Right atrium auricular region (tissue), 2 donors: ENCODE measurements around the gene CYB5B. TPM values are rescaled to one million over a fixed set of nuclear protein-coding genes. Genes with fewer than 3 reads are reported as not detected.

Experiments
- DNase-seq: peaks from one replicate; pipeline ENCODE4 v3.0.0-alpha.2; 2019; ENCODE audit warnings: low spot score
- H3K27ac ChIP-seq, 2 donors: fragments of 200-600 bp; sonication (generic); 1 replicate in 1 of 2; 2 replicates in 1 of 2; pipeline ENCODE4 v1.5.1; 2016 to 2019
- H3K27me3 ChIP-seq, 2 donors: fragments of 200-600 bp; sonication (generic); one replicate each; pipeline versions ENCODE4 v1.5.1 to v1.6.0; 2017 to 2019
- H3K36me3 ChIP-seq: fragments of 200-600 bp; sonication (generic); one replicate; pipeline ENCODE4 v1.5.1; 2016
- H3K4me1 ChIP-seq, 2 donors: fragments of 200-600 bp; sonication (generic); one replicate each; pipeline versions ENCODE4 v1.5.1 to v1.6.0; 2017 to 2019
- H3K4me3 ChIP-seq, 2 donors: fragments of 200-600 bp; sonication (generic); 1 replicate in 1 of 2; 2 replicates in 1 of 2; pipeline ENCODE4 v1.5.1; 2017 to 2019; ENCODE audit warnings: mild to moderate bottlenecking in 1 of 2, moderate library complexity in 1 of 2
- H3K9me3 ChIP-seq, 2 donors: fragments of 200-600 bp; sonication (generic); one replicate each; pipeline ENCODE4 v1.5.1; 2019
- total RNA-seq, 2 donors: library from RNA; depleted of rRNA; stranded (reverse); fragments of >200 nt; gene quantifications; one replicate each; pipeline ENCODE4 v1.1.0, GENCODE V29; 2016
- TF ChIP-seq, protein P1 (sequence below), 2 donors: fragments of 200-600 bp; sonication (generic); IDR thresholded peaks; one replicate each; pipeline ENCODE4 v1.5.1; 2019; ENCODE audit warnings: antibody characterized with exemption in 2 of 2

CYB5B gene
- total RNA-seq, 2 donors from 2014 or later, result 29.4 to 31.9 TPM

DNA sequence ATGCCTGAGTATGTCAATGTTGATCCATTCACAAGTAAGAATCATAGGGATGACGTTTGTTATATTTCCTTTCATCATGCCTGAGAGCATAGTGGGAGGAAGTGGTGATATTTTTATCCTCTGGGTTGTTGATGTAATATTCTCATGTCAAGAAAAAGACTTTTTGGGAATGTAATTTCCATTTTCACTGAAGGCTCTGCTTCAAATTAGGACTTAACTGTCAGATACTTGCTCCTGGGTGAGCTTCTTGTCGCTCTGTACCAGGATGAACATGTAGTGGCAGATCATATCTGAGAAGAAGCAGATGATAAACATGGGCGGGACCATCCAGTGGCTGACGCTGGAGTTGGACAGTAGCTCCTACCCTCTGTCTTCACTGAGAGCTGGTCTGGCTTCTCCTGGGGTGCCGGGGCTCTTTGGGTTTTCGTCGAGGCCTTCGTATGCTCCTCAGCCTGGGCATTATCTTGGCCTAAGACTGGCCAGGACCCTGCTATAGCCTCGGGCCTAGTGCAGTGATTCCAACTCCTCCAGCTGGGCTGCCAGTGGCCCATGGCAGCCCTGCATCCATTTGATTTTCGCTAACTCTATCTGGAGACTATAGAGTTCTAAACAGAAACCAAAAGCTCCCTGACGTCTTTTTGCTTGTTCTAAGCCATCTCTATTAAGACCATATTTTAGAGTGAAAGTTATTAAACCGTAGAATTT is 19.7 kb downstream of the CYB5B start:
- Histone ChIP-seq H3K9me3 (no peaks in the 10 kb centered on the region), H3K4me3 (peak overlapping the region in 1 of 2 donors; percentile 28), H3K4me1 (peaks cover 0 to 36% of the 10 kb centered on the region in 2 donors), H3K36me3 (peaks cover 3% of the 10 kb centered on the region), H3K27me3 (no peaks in the 10 kb centered on the region), H3K27ac (peak overlapping the region; percentile 79 to 85)
- TF ChIP-seq, protein P1, sequence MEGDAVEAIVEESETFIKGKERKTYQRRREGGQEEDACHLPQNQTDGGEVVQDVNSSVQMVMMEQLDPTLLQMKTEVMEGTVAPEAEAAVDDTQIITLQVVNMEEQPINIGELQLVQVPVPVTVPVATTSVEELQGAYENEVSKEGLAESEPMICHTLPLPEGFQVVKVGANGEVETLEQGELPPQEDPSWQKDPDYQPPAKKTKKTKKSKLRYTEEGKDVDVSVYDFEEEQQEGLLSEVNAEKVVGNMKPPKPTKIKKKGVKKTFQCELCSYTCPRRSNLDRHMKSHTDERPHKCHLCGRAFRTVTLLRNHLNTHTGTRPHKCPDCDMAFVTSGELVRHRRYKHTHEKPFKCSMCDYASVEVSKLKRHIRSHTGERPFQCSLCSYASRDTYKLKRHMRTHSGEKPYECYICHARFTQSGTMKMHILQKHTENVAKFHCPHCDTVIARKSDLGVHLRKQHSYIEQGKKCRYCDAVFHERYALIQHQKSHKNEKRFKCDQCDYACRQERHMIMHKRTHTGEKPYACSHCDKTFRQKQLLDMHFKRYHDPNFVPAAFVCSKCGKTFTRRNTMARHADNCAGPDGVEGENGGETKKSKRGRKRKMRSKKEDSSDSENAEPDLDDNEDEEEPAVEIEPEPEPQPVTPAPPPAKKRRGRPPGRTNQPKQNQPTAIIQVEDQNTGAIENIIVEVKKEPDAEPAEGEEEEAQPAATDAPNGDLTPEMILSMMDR (IDR thresholded peaks at IDR 0.05), result no peak
- no peak for DNase-seq

DNA sequence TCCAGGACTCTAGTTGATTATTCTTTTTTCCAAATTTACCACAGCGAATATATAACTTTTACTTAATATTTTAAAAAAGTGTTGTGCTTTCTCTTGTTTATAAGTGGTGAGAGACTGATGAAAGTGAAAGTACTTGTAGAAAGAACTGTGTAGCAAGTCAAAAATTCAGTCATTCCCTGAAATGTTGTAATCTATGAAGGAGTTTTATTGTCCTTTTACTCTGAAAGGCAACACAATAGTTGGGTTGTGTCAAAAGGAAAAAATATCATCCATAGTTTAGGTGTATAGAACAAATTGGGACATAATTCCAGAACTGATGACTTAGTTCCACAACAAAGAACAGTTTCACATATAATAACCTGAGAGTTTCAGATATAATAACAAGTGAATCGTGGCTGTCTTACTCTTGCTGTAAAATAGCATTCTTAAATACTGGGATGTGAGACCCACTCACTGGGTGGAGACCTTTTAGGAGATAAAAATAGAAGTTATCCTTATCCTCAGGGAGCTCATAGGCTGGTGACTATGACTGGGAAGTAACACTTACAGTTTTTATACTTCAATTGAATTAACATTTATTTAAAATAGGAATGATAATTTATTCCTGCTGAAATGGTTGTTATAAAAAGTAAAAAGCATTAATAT is 20.6 kb downstream of the CYB5B start:
- H3K4me3 ChIP-seq, result peak overlapping the region in 1 of 2 donors; percentile 28
- H3K9me3 ChIP-seq, result no peaks in the 10 kb centered on the region
- peaks cover 3% of the 10 kb centered on the region for H3K36me3 ChIP-seq
- no peak for DNase-seq
- H3K27me3 ChIP-seq, result no peaks in the 10 kb centered on the region
- H3K27ac ChIP-seq, result peak overlapping the region; percentile 79 to 85
- H3K4me1 ChIP-seq, result peaks cover 0 to 42% of the 10 kb centered on the region in 2 donors
- TF ChIP-seq, protein P1 (IDR thresholded peaks at IDR 0.05), result no peak

- peak overlapping the region; percentile 55 to 59 for H3K27ac ChIP-seq
- no peaks in the 10 kb centered on the region for H3K27me3 ChIP-seq
- H3K9me3 ChIP-seq, result no peaks in the 10 kb centered on the region
- TF ChIP-seq, protein P1 (IDR thresholded peaks at IDR 0.05), result no peak
- H3K4me1 ChIP-seq, result peaks cover 0 to 39% of the 10 kb centered on the region in 2 donors
- DNase-seq, result no peak
- peaks cover 3% of the 10 kb centered on the region for H3K36me3 ChIP-seq
- no peak overlapping the region for H3K4me3 ChIP-seq
Observed at GRCh38 chr16:69448470-69449193, 24.2 kb downstream of the CYB5B start.

DNA sequence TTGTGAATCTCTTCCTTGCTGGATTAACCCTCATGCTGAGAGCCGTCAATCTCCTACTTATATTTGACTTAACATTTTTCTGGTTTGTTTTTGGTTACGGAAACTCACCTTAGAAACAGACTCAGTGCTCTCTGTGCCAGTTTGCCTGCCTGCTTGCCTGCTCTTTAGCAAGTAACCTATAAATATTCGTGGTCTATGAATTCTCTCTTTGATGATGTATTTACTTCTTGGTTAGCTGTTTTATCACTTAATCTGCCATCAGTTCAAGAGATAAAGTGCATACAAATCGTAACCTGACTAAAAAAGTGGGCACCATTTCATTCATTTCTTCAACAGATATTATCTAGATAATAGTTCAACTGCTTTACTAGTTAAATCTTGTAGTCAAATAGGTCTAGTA is 26.7 kb downstream of the CYB5B start:
- Histone ChIP-seq H3K36me3 (peaks cover 3% of the 10 kb centered on the region), H3K27ac (no peak overlapping the region), H3K9me3 (no peaks in the 10 kb centered on the region), H3K4me1 (peaks cover 0 to 17% of the 10 kb centered on the region in 2 donors), H3K27me3 (no peaks in the 10 kb centered on the region), H3K4me3 (no peak overlapping the region)
- DNase-seq, result no peak
- TF ChIP-seq, protein P1 (IDR thresholded peaks at IDR 0.05), result no peak

DNA sequence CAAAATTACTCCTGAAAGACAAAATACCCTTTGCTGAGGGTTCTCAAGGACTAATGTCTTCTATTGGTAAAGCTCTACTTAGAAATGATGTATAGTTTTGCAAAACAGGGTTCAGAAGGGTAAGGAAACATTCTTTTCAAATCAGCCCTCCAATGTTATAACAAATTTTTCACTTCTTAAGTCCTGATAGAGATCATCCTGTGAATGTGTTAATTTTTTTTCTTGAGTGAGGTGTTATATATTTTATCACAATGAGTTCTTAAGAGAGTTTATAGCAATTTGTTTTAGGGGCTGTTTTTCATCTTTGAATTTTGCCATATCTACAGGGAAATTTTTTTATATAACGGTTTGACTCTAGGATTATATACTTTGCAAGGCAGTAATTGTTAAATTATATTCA is 29.5 kb downstream of the CYB5B start:
- no peaks in the 10 kb centered on the region for H3K27me3 ChIP-seq
- no peak overlapping the region for H3K27ac ChIP-seq
- no peaks in the 10 kb centered on the region for H3K36me3 ChIP-seq
- peaks cover 0 to 7% of the 10 kb centered on the region in 2 donors for H3K4me1 ChIP-seq
- no peaks in the 10 kb centered on the region for H3K9me3 ChIP-seq
- no peak overlapping the region for H3K4me3 ChIP-seq
- TF ChIP-seq, protein P1 (IDR thresholded peaks at IDR 0.05), result no peak
- no peak for DNase-seq
